Activated CD4-positive, alpha-beta T cell treated with anti-CD3 and anti-CD28 coated beads, Interleukin-2, amount 50 U/mL, for 16 hours (primary cell): ENCODE measurements around the gene BMP2.
A peak's percentile ranks its signal among the peaks of the same experiment; 100 is the strongest.

Experiments
- DNase-seq: peaks from one replicate; pipeline ENCODE4 v3.0.0-alpha.2; 2020

The BMP2 gene

DNA sequence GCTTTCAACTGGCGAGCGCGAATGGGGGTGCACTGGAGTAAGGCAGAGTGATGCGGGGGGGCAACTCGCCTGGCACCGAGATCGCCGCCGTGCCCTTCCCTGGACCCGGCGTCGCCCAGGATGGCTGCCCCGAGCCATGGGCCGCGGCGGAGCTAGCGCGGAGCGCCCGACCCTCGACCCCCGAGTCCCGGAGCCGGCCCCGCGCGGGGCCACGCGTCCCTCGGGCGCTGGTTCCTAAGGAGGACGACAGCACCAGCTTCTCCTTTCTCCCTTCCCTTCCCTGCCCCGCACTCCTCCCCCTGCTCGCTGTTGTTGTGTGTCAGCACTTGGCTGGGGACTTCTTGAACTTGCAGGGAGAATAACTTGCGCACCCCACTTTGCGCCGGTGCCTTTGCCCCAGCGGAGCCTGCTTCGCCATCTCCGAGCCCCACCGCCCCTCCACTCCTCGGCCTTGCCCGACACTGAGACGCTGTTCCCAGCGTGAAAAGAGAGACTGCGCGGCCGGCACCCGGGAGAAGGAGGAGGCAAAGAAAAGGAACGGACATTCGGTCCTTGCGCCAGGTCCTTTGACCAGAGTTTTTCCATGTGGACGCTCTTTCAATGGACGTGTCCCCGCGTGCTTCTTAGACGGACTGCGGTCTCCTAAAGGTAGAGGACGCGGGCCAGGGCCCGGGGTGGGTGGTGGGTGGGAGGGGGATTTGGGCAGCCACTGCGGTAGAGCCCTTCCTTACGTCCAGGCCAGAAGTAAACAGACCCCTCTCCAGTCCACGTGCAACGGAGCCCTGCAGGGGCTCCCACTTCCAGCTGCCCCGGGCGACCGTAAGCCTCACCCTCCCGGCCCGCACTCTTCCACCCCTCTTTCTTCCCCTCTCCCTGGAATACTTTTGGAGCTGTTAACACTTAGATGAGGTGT, 998 bp downstream of the BMP2 start:
- no peak for DNase-seq

DNA sequence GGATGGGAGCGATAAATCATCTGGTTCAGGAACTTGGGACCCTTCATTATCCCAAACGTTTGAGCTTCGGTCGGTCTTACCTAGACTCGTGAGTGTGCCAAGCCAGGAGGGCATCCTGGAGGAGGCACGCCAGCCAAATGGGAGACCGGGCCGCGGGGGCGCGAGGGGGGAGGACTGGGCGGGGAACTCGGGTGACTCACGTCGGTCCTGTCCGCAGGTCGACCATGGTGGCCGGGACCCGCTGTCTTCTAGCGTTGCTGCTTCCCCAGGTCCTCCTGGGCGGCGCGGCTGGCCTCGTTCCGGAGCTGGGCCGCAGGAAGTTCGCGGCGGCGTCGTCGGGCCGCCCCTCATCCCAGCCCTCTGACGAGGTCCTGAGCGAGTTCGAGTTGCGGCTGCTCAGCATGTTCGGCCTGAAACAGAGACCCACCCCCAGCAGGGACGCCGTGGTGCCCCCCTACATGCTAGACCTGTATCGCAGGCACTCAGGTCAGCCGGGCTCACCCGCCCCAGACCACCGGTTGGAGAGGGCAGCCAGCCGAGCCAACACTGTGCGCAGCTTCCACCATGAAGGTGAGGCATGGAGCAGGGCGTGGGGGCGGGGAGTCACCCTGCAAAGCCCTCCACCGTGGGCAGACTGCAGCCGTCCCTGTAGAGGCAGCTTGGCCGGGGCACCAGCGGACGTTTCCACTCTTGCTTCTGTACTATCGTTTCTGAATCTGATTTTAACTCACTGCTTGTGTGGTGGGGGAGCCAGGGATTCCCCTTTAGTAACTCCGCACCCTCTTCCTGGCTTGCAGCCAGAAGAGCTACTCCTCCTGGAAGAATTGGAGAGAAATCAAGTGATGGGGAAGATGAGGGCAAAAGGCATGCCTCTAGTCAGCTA, 2.7 kb downstream of the BMP2 start:
- no peak for DNase-seq

DNA sequence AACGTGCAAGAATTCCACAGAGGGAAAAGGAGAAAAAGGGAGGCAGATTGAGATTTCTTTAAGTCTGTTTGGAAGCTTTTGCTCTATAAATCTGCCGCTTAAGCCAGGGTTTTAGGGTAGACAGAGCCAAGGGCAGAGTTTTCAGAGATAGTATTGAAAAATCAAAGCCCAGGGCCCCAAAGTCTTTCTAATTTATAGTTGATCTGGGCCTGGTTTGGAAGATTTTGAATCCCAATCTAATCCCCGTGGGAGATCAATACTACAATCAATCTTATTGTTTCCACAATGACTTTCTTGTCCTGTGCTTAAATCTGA, 3.3 kb downstream of the BMP2 start:
- DNase-seq: no peak

DNA sequence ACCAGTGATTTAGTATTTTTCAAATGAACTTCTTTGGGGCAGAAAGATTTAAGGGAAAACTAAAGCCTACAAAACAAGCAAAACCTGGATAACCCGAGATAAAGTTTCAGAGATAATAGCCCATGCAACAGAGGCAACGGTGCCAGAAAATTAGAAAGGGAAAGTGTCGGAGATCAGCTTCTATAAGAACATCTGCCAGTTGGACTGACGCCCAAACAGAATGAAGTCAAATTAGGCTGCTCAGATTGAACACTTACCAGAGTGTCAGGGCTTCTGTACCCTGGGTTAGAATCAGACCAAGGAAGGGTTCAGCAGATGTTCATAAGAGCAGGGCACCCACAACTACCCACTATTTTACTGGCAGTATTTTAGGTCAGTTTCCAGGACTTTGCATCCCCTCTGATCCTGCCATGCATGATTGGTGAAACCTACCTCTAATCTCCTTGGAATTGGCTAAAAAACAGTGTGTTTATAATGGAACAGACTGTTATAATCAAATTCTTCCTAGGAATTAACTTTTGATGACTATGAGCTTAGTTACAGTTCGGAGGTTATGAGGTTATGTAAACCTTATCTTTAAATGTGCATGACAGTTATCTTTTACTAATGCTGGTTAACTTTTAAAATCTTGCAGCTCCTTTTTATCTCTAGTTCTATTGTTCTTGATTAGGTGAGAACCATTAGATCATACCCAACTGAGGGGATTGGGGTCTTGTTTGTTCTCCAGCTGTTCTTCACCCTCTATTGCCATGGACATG, 13.1 kb downstream of the BMP2 start:
- DNase-seq: no peak

DNA sequence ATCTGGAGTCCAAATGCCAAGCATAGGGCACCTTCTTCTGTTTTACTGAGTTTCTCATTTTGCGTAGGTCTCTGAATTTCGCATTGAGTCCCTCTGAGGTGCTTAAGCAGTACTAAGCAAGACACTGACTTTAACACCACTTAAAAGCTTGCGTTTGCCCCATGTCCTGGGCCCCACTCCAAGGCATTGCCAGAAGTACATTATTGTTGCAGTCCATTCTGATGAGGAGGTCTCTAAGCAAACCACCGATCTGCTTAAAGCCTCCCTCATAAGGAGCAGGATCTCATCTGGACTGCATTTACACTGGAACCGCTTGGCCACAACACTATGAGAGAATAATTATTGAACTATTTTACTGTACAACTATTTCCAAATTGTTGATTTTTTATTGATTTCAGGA, 16.3 kb downstream of the BMP2 start:
- DNase-seq: no peak

DNA sequence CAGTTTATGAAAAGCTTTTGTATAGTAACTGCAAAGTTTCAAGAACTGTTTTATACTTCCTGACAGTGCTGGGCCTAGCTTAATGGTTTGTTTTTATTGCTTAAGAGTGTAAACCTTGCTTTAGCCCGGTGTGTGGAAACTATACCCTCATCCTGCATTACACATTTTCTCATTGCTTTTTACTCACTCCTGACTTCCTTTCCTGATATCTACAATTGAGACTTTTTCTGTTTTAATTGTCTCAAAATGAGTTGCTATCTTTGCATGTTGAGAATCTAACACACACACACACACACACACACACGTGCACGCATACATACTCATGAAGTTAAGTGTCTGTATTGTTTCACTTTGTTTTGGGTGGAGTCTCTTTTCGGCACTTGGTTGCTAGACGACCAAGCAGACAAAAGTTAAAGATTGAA, 16.7 kb downstream of the BMP2 start:
- no peak for DNase-seq

DNA sequence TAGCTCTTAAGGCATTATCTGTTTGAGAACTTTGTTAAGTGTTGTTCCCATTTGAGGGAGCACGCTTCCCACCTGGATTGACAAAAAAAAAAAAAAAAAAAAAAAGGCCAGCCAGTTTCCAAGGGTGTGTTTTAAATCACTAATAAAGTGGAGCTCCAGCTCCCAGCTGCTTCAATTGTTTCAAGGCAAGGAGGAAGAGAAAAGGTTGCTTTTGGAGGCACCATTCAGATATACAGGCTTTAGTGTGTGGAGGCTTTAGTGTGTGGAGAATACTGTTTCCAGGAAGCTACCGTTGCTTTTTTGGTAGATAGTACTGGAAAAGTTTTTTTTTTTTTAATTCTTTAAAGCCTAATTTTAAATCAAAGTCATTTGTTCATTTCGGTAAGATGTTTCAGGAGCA, 17.3 kb downstream of the BMP2 start:
- no peak for DNase-seq

DNA sequence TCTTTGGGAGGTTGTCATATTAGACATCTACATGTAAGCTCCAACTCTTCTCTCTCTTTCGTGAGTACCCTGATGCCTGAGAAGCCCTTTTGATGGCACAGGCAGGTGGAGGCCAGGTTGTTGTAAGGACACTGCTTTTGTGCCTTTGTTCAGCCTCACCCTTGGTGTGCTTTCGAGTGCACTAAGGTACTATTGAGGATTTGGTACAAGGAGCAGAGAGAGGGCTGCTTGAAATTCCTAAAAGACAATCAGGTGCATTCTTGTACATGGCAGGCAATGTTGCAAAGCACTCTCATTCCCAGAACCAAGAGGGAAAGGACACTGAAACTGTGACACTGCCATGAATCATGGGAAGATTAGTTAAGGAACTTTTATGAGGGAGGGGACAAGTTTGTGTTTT, 19.1 kb downstream of the BMP2 start:
- no peak for DNase-seq

DNA sequence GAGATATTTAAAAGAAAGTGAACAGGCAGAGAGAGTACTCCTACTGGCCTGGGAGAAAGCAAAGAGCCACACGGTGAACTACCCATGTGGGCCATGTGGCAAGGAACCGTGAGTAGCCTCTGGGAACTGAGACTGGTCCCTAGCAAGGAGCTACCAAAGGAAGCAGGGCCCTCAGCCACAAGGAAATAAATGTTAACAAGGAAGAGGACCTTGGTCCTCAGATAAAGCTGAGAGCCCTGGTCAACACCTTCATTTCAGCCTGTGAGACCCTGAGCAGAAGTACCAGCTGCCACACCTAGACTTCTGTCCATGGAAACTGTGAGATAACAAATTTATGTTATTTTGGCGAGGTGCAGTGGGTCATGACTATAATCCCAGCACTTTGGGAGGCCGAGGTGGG, 25.3 kb downstream of the BMP2 start:
- DNase-seq: no peak

DNA sequence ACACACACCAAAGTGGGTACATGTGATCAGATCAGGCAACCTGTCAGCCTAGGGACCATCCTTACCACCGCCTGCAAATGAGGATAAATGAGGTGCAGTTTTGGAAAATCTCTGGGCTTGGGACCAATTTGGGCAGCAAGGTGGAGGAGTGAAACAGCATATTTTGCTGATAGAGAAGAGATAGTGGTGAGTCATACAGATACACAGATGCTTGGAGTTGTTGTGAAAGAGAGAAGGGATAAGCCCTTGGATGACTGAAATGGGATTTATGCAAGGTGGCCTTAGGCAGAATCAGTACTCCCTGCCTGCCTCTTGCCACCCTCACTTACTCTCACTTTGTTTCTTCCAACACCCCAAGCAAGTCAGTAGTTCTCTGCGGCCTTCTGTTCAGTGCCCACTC, 34.7 kb downstream of the BMP2 start:
- no peak for DNase-seq

DNA sequence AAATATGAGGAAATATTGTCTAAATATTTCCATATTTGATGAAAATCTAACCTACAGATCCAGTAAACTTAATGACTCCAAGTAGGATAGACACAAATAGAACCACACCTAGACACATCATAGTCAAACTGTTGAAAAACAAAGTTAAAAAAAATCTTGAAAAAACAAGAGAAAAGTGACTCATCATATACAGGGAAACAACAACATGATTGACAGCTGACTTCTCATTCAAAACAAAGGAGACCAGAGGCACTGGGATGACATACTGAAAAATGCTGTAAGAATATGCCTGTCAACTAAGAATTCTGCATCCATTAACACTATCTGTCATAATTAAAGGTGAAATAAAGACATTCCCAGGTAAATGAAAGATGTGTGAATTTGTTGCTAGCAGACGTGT, 38.8 kb downstream of the BMP2 start:
- DNase-seq: no peak

DNA sequence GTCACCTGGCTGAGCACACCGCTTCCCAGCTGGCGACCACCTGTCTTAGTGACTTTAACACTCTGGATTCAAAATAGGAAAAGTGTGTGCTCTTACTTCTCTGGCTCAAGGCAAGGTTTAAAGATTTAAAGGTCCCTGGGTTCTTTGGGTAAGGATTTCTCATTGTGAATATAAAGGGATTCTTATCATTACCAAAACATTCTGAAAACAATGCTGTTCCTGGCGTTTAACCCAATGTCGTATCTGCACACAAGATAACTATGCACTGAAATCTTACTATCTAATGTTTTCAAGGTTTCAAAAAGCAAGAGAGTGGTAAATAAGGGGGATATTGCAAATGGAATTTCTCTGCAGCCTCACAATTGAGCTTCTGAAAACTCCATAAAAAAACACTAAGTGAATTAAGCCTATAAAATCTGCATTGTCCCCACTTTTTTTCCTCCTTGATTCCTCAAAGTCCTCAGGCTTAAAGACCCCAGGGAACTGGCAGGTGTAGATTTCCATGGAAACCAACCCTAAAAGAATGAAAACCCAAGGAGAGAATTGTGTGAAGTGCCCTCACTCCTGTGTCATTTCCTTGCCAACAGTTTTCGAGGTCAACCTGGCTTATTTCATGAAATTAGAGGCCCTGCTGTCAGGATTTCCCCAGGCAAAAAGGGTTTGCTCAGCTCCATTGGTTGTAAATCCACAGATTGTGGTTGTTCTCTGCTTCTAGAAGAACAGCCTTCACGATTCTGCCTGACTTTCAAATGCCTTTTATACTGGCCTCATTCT, 44.0 kb downstream of the BMP2 start:
- no peak for DNase-seq

DNA sequence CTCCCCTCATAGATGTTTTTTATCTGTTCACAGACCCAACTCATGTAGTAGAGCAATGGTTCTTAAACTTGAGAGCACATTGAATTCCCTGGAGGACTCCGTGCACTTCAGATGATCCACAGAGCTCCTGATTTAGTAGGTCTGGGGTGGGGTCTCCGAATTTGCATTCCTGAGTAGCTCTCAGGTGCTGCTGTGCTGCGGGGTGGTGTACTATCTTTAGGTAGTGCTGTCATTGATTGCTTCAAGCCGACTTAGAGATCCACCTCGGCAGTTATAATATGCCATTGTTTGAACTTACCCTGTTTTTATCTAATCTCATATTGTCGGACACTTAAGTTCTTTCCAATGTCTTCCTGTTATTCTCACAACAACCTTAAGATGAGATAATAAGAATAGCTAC, 45.0 kb downstream of the BMP2 start:
- DNase-seq: no peak

DNA sequence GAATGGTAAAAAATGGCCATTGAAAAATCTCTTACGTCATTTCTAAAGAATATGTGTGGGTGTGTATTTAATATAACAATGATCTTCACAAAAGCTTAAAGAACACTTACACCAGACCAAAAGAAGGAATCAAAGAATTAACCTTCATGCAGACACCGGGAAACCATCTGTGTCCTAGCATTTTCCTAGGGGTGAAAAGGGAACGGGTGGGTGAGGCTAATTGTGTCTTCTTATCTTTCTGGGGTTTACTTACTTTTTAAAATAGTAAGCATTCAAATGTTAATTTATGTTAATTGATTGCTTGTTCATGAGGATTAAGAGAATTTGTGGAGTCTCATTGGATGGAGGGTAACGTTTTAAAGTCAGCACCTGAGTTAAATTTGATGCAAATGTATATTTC, 47.5 kb downstream of the BMP2 start:
- no peak for DNase-seq

DNA sequence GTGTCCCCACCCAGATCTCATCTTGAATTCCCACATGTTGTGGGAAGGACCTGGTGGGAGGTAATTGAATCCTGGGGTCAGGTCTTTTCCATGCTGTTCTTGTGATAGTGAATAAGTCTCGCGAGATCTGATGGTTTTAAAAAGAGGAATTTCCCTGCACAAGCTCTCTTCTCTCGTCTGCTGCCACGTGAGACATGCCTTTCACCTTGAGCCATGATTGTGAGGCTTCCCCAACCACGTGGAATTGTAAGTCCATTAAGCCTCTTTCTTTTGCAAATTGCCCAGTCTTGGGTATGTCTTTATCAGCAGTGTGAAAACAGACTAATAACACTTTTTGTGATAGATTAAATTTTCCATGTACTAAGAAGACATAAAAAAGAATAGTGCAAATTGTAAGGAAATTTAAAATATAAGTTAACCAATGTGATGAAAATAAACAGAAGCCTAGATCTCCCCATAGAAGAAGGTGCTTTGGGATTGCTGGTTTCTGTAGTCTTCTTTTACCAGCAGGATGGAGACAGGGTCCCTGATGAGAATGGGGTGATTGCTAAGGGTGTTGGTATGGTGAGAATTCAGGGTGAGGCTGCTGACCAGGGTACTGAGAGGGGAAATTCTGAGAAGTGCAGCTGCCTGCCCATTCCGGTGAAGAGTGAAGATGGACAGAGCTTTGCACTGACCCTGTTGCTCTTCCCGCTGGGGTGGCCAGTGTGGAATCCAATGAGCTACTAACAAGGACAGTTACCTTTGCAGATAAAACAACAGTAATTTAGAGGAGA, 50.7 kb downstream of the BMP2 start:
- no peak for DNase-seq

DNA sequence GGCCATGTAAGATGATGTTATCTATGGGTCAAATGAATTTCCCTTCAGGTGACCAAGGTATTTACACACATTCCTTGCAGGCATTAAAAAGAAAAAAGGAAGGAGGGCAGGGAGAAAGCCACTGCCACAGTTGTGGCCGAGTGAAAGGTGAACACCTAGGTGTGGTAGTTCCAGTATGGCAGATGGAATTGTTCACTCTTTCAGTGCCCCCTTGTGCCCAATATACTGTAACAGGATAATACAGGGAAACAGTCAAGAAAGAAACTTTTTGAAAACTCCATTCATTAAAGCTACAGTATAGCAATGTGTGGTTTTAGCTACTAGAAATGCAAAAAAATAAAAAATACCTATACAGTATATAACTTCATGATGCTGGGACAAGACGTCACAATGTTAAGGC, 52.1 kb downstream of the BMP2 start:
- no peak for DNase-seq

DNA sequence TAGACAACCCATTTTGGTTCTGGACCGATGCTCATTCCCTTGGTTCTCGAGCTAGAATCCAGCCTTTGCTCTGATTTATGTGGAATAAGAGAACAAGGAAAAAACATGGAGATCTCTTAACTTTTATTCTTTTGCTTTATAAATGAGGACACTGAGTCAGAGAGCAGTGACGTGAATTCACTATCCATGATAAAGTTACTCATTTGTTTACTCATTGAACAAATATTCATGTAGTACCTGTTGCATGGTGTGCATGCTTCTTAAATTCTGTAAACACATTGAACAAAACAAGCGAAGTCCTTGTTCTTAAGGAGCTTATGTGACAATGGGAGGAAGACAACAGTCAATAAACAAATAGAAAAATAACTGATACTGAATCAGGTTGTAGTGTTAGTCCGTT, 56.9 kb downstream of the BMP2 start:
- no peak for DNase-seq

DNA sequence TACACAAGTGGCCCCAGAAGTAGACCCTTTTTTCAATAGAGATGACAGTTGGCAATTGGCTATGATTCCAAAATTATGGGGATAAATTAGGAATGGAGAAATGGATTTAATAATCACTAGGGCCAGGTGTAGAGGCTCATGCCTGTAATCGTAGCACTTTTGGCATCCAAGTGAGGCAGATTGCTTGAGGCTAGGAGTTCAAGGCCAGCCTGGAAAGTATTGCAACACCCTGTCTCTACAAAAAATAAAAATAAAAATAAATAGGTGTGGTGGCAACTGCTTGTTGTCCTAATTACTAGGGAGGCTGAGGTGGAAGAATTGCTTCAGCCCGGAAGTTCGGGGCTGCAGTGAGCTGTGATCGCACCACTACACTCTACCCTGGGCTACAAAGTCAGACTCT, 60.0 kb downstream of the BMP2 start:
- no peak for DNase-seq

DNA sequence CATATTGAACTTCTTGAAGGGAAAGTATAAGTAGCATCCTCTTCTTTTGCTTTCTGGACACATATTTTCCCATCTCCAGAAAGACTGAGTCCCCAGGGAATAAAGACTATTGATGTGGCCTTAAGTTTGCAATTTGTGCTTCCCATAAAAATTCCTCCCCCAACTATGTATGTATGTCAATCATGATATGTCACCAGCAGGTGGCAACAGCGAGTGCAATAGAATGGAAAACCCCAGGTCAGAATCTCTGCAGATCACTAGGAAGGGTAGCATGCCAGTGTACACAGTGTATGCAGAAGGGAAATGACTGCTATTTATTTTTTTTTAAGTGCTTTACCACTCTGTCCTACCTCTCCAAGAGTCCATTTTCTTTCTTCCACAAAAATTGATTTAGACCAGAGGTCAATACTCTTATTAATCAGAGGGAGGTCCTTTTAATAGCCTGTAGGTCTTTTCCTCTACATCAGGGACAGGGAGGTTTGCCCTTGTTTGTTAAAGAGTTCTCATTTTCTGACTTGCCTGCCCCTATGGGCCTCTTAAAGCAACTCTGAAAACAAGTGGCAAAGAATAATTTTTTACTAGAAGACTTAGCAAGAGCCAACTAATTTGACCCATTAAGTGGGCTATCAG, 61.4 kb downstream of the BMP2 start:
- DNase-seq: peak; percentile 44

DNA sequence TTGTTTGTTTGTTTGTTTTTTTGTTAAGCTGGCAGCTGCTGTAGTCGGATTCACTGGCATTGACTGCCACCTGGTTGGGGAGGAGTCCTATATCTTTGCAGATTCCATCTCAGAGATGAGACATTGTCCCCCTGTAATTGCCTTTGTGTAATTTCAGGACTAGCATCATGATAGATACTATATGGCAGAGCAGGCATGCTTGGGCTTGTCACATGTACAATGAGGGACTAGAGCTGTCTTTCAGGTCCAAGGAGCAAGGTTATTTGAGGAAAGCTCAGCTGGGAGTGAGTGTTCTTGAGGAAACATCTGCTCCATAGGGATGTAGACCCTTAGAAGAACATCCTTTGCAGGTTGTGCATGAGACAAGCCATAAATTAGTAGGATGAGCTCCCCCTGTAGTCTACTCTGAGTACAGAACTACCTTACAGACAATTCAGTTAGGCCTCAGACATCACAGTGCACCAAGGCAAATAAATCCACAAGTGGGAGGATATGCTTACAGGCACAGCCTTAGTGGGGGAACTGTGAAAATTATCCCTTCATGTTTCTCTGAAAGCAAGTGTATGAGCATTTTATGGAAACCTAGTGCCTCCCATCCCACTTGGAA, 62.1 kb downstream of the BMP2 start:
- DNase-seq: no peak
